ENCODE results near the gene UGT1A9. TPM values are rescaled to one million over a fixed set of nuclear protein-coding genes. Genes with fewer than 3 reads are reported as not detected.

UGT1A9 gene
- total and polyA plus RNA-seq, 2 experiments from 2014 or later: 9.6 to 12.6 TPM

DNA sequence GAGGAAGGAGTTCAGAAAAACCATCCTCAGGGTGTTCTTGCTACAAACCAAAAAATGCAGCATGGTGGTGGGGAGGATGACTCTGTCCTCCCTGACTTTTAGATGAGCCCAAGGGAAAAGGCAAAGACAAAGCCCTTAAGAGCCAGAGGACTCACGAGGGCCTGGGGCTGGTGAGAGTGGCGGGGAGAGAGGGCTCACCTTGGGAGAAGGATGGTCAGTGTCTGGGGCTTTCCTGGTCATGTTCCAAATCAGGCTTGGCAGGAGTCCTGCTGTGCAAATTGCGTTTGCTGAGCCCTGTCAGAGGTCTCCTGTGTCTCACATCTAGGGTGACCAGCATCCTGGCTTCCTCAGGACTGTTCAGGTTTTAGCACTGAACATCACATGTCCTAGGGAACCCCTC lies 93.1 kb downstream of the UGT1A9 start:
- Histone ChIP-seq H3K27ac (peak overlapping the region; percentile 71), H3K9me3 (ENCODE audit: low read depth) (no peaks in the 10 kb centered on the region), H3K4me3 (no peak overlapping the region), H3K4me1 (ENCODE audit: insufficient read depth) (no peaks in the 10 kb centered on the region), H3K9me2 (replicated peaks; ENCODE audit: insufficient read depth) (no peaks in the 10 kb centered on the region), H4K20me1 (ENCODE audit: insufficient read depth, poor library complexity, severe bottlenecking) (no peaks in the 10 kb centered on the region), H3K79me2 (no peaks in the 10 kb centered on the region), H3K36me3 (replicated peaks; ENCODE audit: insufficient read depth, low read depth) (no peaks in the 10 kb centered on the region), H3K4me2 (no peak overlapping the region), H3K27me3 (no peaks in the 10 kb centered on the region), H2AFZ (no peak overlapping the region)
- no peak for TF ChIP-seq EZH2phosphoT487 (IDR thresholded peaks at IDR 0.05; ENCODE audit: low read depth, severe bottlenecking, unreplicated experiment)
- no peak for TF ChIP-seq CTCF (IDR thresholded peaks at IDR 0.05; ENCODE audit: poor library complexity)
- TF ChIP-seq EZH2 (IDR thresholded peaks at IDR 0.05; ENCODE audit: borderline replicate concordance): no peak
- WGBS (ENCODE audit: low lambda C conversion rate, missing lambda C conversion rate): 79% methylated on average over 3 of the region's 3 CpGs
- DNase-seq (ENCODE audit: low spot score): no peak

DNA sequence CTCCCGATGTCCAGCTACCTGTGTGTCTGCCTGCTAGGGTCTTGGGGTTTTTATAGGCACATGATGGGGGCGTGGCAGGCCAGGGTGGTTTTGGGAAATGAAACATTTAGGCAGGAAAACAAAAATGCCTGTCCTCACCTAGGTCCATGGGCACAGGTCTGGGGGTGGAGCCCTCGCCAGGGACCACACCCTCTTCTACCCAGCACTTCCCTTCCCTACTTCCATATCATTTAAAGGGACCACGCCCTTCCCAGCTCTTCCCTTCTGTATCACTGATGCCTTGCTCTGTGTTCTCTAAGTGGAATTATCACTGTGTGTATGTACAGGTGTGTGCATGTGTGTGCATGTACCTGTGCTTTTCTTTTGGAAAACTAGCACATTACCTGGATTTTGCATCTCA lies 94.7 kb downstream of the UGT1A9 start:
- TF ChIP-seq EZH2phosphoT487 (IDR thresholded peaks at IDR 0.05; ENCODE audit: low read depth, severe bottlenecking, unreplicated experiment): no peak
- no peak for TF ChIP-seq CTCF (IDR thresholded peaks at IDR 0.05; ENCODE audit: poor library complexity)
- TF ChIP-seq EZH2 (IDR thresholded peaks at IDR 0.05; ENCODE audit: borderline replicate concordance): no peak
- Histone ChIP-seq H3K27me3 (no peaks in the 10 kb centered on the region), H2AFZ (no peak overlapping the region), H3K4me2 (no peak overlapping the region), H3K36me3 (replicated peaks; ENCODE audit: insufficient read depth, low read depth) (no peaks in the 10 kb centered on the region), H3K9me3 (ENCODE audit: low read depth) (no peaks in the 10 kb centered on the region), H3K4me1 (ENCODE audit: insufficient read depth) (no peaks in the 10 kb centered on the region), H3K9me2 (replicated peaks; ENCODE audit: insufficient read depth) (no peaks in the 10 kb centered on the region), H3K4me3 (no peak overlapping the region), H3K27ac (no peak overlapping the region), H4K20me1 (ENCODE audit: insufficient read depth, poor library complexity, severe bottlenecking) (no peaks in the 10 kb centered on the region), H3K79me2 (no peaks in the 10 kb centered on the region)
- DNase-seq (ENCODE audit: low spot score): no peak
- 79% methylated on average over 4 of the region's 4 CpGs for WGBS (ENCODE audit: low lambda C conversion rate, missing lambda C conversion rate)

DNA sequence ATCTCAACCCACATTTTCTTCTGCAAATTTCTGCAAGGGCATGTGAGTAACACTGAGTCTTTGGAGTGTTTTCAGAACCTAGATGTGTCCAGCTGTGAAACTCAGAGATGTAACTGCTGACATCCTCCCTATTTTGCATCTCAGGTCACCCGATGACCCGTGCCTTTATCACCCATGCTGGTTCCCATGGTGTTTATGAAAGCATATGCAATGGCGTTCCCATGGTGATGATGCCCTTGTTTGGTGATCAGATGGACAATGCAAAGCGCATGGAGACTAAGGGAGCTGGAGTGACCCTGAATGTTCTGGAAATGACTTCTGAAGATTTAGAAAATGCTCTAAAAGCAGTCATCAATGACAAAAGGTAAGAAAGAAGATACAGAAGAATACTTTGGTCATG lies 96.4 kb downstream of the UGT1A9 start:
- no peak for DNase-seq (ENCODE audit: low spot score)
- Histone ChIP-seq H3K9me3 (ENCODE audit: low read depth) (no peaks in the 10 kb centered on the region), H3K9me2 (replicated peaks; ENCODE audit: insufficient read depth) (no peaks in the 10 kb centered on the region), H3K79me2 (no peaks in the 10 kb centered on the region), H3K27me3 (no peaks in the 10 kb centered on the region), H4K20me1 (ENCODE audit: insufficient read depth, poor library complexity, severe bottlenecking) (no peaks in the 10 kb centered on the region), H3K36me3 (replicated peaks; ENCODE audit: insufficient read depth, low read depth) (no peaks in the 10 kb centered on the region), H3K4me3 (no peak overlapping the region), H3K4me2 (no peak overlapping the region), H3K27ac (no peak overlapping the region), H2AFZ (no peak overlapping the region), H3K4me1 (ENCODE audit: insufficient read depth) (no peaks in the 10 kb centered on the region)
- 80% methylated on average over 4 of the region's 4 CpGs for WGBS (ENCODE audit: low lambda C conversion rate, missing lambda C conversion rate)
- TF ChIP-seq CTCF (IDR thresholded peaks at IDR 0.05; ENCODE audit: poor library complexity): no peak

GRCh38 chr2:233769260-233769659 lies 97.6 kb downstream of the UGT1A9 start:
- Histone ChIP-seq H3K79me2 (no peaks in the 10 kb centered on the region), H3K4me2 (no peak overlapping the region), H3K4me1 (ENCODE audit: insufficient read depth) (no peaks in the 10 kb centered on the region), H3K9me3 (ENCODE audit: low read depth) (no peaks in the 10 kb centered on the region), H2AFZ (no peak overlapping the region), H3K9me2 (replicated peaks; ENCODE audit: insufficient read depth) (no peaks in the 10 kb centered on the region), H3K27ac (no peak overlapping the region), H3K27me3 (no peaks in the 10 kb centered on the region), H3K36me3 (replicated peaks; ENCODE audit: insufficient read depth, low read depth) (no peaks in the 10 kb centered on the region), H3K4me3 (no peak overlapping the region), H4K20me1 (ENCODE audit: insufficient read depth, poor library complexity, severe bottlenecking) (no peaks in the 10 kb centered on the region)
- DNase-seq (ENCODE audit: low spot score): no peak
- TF ChIP-seq EZH2phosphoT487 (IDR thresholded peaks at IDR 0.05; ENCODE audit: low read depth, severe bottlenecking, unreplicated experiment) (no peak), EZH2 (IDR thresholded peaks at IDR 0.05; ENCODE audit: borderline replicate concordance) (no peak), CTCF (IDR thresholded peaks at IDR 0.05; ENCODE audit: poor library complexity) (no peak)
- WGBS (ENCODE audit: low lambda C conversion rate, missing lambda C conversion rate): 91% methylated on average over 9 of the region's 9 CpGs

All from hepatocyte (in vitro differentiated cells).